ENCODE results near the gene AJAP1.

Gene AJAP1

GRCh38 chr1:4638345-4638729 lies 16.1 kb upstream of the AJAP1 start:
- no peak for TF ChIP-seq CTCF (IDR thresholded peaks at IDR 0.05; ENCODE audit: low read depth, low read length)
- no peak overlapping the region for H3K4me3 ChIP-seq (ENCODE audit: low read depth, low read length)

GRCh38 chr1:4640931-4641330 lies 13.5 kb upstream of the AJAP1 start:
- no peak overlapping the region for H3K4me3 ChIP-seq (ENCODE audit: low read depth, low read length)
- no peak for TF ChIP-seq CTCF (IDR thresholded peaks at IDR 0.05; ENCODE audit: low read depth, low read length)

- TF ChIP-seq CTCF (IDR thresholded peaks at IDR 0.05; ENCODE audit: low read depth, low read length), result no peak
- H3K4me3 ChIP-seq (ENCODE audit: low read depth, low read length), result no peak overlapping the region
Measured at GRCh38 chr1:4647391-4647790, 7.0 kb upstream of the AJAP1 start.

GRCh38 chr1:4648657-4649056 lies 5.8 kb upstream of the AJAP1 start:
- H3K4me3 ChIP-seq (ENCODE audit: low read depth, low read length), result no peak overlapping the region
- no peak for TF ChIP-seq CTCF (IDR thresholded peaks at IDR 0.05; ENCODE audit: low read depth, low read length)

- TF ChIP-seq CTCF (IDR thresholded peaks at IDR 0.05; ENCODE audit: low read depth, low read length), result no peak
- H3K4me3 ChIP-seq (ENCODE audit: low read depth, low read length), result no peak overlapping the region
Measured at GRCh38 chr1:4650481-4650880, 3.9 kb upstream of the AJAP1 start.

- H3K4me3 ChIP-seq (ENCODE audit: low read depth, low read length), result no peak overlapping the region
- no peak for TF ChIP-seq CTCF (IDR thresholded peaks at IDR 0.05; ENCODE audit: low read depth, low read length)
Measured at GRCh38 chr1:4650981-4651380, 3.4 kb upstream of the AJAP1 start.

- TF ChIP-seq CTCF (IDR thresholded peaks at IDR 0.05; ENCODE audit: low read depth, low read length), result peak; percentile 81
- H3K4me3 ChIP-seq (ENCODE audit: low read depth, low read length), result no peak overlapping the region
Measured at GRCh38 chr1:4652631-4653327, 1.6 kb upstream of the AJAP1 start.
